Dedifferentiated amniotic fluid mesenchymal stem cell (primary cell): Measurements from ENCODE around the gene POPDC2.
"Not testable (repeated sequence)": the region's sequence is repeated elsewhere in the genome, so short reads cannot be mapped to it uniquely, and the experiment has no call there.

Experiments used
- DNase-seq: peaks from one replicate; pipeline ENCODE4 v3.0.0-alpha.2; 2016; ENCODE audit errors: extremely low spot score

The POPDC2 gene

DNA sequence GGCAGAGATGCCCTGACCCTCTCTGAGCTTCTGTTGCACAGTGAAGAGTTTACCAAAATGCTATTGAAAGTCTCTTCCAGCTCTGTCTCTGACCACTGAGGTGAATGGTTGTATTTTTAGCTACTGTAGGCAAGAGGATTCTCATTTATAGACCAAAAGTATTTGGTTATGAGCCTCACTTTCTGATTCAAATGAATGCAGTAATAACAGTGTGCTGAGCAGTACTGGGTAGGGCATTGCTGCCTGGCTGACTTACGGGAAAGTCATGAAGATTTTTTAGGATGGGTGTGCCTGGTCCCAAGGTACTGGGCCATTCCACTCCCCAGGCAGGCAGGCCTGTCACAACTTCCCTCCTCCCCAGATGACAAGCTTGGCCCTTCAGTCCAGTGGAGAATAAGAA is 47.2 kb downstream of the POPDC2 start:
- DNase-seq = no peak

DNA sequence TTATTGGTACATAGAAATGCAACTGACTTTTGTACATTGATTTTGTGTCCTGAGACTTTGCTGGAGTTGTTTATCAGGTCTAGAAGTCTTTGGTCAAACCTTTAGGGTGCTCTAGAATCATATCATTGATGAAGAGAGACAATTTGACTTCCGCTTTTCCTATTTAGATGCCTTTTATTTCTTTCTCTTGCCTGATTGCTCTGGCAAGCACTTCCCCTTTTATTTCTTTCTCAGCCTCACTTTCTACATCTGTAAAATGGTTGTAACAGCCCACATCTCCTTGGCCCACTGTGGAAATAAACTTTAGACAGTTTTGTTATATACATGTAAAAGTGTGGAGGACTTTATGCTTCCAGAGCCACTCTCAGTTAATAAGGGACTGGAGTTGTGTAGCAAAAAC is 48.7 kb downstream of the POPDC2 start:
- DNase-seq = no peak

DNA sequence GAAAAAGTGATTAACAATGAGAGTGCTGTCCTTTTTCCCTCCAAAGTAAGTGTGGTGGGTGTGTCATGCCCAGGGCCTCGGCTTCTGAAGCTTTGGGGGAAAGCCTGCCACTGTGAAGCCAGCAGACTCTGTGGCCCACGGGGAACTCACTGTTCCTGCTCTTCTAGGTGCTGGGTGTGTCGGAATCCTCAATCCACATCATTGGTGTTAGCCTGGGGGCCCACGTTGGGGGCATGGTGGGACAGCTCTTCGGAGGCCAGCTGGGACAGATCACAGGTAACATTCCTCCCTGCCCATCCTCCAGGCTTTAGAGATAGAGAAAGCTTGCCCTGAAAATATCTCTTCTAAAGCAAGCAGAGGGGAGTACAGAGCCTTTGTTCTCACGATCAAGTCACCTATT is 51.1 kb downstream of the POPDC2 start:
- no peak for DNase-seq

DNA sequence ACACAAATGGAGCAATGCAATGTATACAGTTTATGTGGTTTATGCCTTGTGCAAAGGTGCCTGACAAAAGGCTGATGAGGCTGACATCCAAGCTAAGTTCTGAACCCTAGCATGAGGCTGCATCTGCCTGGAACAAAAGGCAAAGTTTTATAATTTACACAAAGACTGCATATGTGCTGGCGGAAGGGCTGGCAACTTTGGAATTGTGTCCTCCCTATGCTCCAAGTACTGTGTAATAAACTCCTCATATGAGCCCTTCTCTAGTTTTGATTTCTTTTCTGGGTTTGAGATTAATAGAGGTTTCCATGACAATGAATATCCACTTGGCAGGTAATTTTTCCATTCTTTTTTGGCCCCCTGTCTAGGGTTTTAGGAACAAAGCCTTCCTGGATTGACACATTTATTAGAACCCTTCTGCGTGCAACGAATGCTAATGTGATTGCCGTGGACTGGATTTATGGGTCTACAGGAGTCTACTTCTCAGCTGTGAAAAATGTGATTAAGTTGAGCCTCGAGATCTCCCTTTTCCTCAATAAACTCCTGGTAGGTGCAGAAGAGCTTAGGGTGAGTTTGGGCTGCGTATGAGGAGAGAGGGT is 51.9 kb downstream of the POPDC2 start:
- DNase-seq = no peak

DNA sequence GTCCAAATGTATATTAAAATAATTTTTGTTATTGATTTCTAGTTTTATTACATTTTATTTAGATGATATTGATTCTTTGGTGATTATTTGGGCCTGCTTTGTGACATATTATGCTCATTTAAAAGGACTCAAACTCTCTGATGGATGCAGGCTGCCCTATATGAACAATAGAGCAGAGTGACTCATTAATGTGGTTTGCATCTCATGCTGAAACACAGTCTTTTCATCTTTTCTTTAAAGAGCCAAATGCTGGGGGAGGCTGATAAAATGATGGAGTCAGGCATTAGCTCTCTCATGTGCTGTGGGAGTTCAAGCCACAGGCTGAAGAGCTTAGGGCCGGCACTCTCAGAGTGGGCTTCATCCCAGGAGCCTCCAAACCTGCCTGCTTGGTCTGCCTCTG is 55.5 kb downstream of the POPDC2 start:
- DNase-seq = no peak

DNA sequence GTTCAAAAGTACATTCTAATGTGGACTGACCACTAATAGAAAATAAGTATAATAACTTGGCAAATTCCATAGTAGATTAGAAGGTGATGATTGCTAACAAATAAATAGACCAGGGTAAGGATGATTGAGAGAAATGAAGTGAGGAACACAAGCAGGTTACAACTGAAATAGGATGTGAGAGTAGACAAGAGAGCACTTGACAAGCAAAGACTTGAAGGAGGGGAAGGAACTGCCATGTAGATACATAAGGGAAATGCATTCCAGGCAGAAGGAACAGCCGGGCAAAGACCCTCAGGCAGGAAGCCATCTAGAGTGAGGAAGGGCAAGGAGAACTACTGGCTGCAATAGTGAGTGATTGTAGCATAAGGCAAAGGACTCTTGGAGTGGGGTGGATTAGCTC is 57.7 kb downstream of the POPDC2 start:
- DNase-seq = no peak

DNA sequence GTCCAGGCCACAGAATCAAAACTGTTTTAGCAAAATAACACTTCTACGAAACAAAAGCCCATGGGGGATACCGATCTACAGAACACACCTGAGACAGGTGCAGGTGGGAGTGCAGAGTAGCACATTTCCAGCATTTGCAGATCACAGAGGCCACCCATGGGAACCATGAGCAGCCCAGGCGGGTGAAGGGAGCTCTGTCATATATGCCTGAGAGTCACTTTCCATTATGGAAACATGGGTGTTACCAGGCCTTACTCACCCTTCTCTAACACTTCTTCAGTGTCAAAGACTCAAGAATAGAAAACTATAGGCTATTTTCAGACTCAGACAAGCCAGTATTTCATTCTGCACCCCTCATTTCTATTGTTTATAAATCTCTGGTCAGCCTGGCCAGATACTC is 59.2 kb downstream of the POPDC2 start:
- no peak for DNase-seq

DNA sequence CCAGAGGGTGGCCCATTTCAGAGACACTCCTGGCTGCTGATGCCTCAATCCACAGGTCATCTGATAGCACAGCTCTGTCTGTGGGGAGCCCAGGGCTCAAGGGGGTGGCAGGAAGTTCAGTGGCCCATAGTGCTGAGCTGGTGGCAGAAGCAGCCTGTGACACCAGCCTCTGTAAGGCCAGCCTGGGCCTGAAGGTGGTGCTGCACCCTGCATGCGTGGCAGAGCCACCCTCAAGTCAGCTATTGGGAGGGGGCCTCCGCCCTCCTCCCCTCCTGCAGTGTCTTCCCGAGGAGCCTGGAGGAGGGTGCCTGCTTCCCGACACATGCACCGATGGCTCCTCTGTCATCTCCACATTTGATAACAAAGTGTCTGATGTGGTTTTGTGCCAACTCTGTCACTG is 59.7 kb downstream of the POPDC2 start:
- DNase-seq = no peak

DNA sequence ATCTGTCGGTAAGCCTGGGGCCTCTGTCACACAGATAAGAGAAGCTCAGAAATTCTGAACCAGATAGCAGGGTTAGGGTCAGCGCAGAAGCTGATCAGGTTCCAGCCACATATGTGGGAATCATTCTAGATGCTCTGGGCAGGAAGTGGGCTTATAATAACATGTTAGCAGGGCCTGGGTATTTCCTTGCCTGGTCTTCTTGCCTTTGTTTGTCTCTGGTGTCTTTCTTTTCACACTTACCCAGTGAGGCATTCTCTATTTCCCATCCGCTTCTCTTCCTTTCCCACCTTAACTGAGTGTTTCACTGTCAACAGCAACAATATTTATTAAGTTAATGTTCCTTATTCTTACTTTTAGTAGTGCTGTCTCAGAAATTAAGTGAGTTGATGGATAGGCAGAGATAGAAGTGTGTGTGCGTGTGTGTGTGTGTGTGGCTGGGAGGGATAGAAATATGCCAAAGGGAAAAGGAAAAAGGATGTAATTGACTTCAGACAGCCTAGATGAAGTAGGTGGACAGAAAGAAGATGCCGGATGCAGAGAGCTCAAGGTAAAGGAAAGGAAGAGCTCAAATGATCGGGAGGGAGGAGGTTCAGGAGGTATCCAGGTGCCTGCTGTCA is 60.7 kb downstream of the POPDC2 start:
- DNase-seq = no peak

DNA sequence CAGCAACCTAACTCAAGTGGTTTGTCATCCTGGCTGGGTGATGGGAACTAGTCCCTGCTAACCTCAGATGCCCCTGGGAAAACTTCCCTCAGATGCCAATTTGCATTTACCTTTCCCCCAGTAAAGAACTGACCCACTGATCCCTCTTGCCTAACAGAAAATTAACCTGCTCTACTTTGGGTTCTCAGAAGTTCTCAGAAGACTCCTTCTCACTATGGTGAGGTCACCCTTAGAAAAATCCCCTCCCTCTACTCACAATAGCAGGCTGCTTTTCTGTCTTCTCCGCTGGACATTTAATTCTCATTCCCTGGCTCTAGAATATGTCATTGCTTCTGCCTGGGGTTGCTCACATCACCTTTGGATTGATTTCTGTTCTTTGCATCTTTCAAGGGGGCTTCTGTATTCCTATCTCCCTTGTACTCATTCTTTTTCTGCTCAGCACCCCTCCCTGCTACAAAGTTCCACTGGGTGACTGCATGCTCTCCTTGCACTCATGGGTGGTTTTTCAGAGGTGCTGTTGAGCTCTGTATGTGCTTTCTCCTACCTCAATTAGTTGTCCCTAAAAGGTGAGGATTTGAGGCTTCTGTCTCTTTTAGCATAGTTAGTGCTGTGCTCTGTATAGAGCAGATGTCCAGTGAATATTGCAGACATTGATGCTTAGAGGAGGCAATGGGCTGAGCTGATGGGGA is 61.8 kb downstream of the POPDC2 start:
- no peak for DNase-seq

DNA sequence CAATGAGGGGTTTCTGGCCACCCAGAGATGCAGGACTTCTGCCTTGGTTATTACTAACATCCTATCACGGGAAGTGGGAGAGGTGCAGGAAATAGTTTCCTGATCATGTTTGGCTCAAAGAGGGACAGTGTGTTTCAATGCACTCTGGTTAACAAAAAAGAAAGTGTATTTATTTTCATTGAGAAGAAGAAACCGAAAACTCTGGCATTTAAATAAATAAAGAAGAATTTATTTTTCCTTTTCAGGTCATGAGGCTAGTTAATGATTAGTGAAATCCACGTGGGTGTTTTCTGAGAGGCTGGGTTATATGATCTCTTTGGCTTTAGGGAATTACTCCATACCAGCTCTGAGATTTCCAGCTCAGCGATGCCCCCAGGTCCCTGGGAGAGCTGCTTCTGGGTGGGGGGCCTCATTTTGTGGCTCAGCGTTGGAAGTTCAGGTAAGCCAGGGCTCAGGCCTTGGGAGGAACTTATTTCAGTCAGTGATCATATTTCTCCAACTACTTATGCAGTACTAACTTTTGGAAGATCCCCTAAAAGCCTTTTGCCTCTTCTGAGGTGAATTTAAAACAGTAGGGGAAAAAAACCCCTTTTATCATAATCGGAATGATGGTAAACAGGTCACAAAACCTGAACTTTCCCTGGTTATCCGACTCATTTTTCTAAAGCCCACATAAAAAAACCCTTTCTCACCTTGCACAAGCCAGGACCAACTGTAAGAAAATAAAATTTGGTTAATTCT is 62.7 kb downstream of the POPDC2 start, which contains the start of gene PLA1A:
TSS of gene PLA1A (plus strand) at position 338 of the 741 bp plus-strand sequence. CDS start at position 367, 29 bp downstream.
- DNase-seq = no peak

DNA sequence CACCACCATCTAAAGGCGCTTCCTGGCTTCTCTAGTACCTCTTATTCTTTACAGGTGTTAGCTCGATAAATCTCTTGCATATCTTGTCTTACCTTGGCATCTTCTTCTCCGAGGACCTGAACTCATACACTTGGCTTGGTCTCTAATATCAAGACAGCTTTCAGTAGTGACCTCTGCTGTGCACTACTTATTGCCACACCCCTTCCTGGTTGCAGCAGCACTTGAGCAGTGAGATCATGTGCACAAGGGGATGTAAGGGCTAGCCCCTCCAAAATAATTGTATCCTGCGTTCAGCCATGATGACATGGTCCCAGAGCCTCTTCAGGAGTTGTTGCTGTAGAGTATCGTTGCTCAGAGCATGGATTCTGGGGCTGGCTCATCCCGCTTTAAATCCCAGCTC is 64.0 kb downstream of the POPDC2 start:
- no peak for DNase-seq

DNA sequence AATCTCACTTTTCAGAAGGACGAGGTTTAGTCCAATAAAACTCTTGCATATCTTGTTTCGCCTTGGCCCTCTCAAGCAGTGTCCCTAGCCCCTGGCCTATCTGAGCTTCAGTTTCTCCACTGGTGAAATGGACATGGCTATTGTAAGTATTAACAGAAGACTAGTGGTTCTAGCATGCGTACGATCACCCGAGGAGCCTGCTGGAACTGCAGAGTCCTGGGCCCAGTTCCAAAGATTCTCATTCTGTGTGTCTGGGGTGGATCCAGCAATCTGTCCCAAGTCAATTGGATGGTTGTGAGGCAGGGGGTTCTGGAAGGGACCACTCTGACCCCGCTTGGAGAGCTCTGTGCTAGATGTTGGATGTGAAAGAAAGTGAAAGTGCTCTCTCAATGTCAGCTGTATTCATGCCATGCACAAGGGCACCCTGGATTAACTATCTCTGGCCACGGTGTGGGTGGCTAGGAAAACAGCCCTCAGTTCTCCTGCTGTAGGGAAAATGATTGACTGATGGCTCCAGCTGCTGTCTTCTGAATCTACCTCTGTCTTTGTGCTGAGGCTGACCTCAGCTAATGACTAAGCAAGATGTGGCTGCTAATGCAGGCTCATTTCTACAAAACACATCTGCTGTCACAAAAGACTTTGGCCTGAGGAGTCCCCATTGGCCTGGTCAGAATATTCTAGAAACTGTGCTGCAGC is 64.6 kb downstream of the POPDC2 start:
- DNase-seq = no peak

DNA sequence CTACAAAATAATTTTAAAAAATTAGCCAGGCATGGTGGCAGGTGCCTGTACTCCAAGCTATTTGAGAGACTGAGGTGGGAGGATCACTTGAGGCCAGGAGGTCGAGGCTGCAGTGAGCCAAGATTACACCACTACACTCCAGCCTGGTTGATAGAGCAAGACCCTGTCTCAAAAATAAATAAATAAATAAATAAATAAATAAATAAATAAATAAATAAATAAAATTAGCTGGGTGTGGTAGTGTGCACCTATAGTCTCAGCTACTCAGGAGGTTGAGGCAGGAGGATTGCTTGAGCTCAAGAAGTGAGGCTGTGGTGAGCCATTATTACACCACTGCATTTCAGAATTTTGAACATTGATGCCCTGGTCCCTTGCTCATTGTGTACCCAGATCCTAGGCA is 65.5 kb downstream of the POPDC2 start:
- not testable (repeated sequence) for DNase-seq

DNA sequence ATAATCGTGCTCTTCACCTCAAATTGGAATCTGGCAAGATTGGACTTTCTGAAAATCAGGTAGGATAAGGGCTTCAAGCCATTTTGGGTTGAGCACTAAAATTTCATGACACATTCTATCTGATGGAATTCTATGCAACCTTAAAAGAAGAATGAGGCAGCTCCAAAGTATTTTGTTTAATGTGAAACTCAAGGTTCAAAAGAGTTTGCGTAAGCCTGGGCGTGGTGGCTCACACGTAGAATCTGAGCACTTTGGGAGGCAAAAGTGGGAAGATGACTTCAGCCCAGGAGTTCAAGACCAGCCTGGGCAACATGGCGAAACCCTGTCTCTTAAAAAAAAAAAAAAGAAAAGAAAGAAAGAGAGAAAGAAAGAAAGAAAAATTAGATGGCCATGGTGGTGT is 66.3 kb downstream of the POPDC2 start:
- DNase-seq = no peak

DNA sequence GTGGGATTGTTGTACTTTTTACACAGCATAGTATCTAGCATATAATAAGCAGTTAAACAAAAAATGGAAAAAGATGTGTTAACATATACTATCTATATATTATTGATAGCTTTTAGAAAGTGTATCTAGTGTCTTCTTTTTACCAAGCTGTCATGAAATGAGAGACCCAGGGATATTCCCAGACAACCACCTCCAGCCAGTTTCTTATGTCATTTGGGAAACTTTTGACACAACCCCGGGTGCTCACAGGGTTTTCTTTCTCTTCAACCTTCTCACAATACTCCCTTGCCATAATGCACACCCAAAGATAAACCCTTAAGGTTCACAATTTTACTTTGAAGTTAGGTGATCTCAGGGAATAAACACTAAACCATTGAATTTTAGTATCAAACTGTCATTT is 67.5 kb downstream of the POPDC2 start:
- DNase-seq = no peak
